ENCODE measurements around the gene TLE1.
"Not testable (repeated sequence)": the region's sequence is repeated elsewhere in the genome, so short reads cannot be mapped to it uniquely, and the experiment has no call there.

Gene TLE1

GRCh38 chr9:81622471-81623255 lies 66.7 kb downstream of the TLE1 start:
- peaks cover 12% of the 10 kb centered on the region for H3K4me1 Mint-ChIP-seq
- no peaks in the 10 kb centered on the region for H3K36me3 Mint-ChIP-seq
- H3K27me3 Mint-ChIP-seq, result no peaks in the 10 kb centered on the region
- H3K4me3 Mint-ChIP-seq, result no peak overlapping the region
- no peaks in the 10 kb centered on the region for H3K9me3 Mint-ChIP-seq
- H3K27ac Mint-ChIP-seq, result no peak overlapping the region

DNA sequence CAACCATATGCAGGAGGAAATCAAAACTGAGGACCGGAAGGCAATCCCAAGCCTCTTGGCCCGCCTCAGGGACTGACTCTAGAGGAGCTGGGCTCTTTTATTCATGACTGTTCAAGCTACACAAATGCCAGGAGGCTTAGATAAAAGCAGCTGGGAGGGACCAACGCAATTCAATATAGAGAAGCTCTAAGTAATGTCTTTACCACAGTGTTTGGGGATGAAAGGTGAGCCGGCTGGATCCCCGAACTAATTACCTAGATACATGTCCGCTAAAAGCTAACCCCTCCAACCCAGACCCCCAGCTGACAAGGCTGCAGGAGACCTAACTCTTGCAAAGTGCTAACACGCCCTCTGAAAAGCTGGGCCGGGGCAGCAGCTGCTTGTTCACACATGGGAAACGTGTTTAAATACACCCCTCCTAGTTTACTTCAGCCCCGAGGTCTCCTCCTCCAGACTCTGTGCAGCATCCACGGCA lies 67.5 kb downstream of the TLE1 start:
- Mint-ChIP-seq H3K27me3 (no peaks in the 10 kb centered on the region), H3K4me3 (no peak overlapping the region), H3K36me3 (no peaks in the 10 kb centered on the region), H3K4me1 (peaks cover 12% of the 10 kb centered on the region), H3K27ac (no peak overlapping the region), H3K9me3 (no peaks in the 10 kb centered on the region)

DNA sequence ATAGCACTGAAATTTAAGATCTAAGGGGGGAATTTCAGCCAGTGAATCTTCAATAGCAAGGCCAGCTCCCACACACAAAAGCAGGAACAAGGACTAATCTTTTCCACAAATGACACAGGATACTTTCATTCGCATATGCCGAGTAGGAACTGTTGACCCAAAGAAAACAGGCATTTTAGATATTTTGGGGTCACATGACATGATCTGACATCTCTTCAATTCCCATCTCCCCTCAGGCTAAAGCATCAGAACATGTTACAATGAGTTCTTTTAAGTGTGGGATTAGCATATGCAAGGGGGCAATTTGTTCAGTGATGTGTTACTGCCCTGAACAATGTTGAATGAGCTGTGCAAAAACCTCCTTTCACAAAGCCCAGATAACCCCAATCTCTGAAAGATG lies 68.2 kb downstream of the TLE1 start:
- no peak overlapping the region for H3K27ac Mint-ChIP-seq
- H3K36me3 Mint-ChIP-seq, result no peaks in the 10 kb centered on the region
- H3K4me1 Mint-ChIP-seq, result peaks cover 12% of the 10 kb centered on the region
- H3K4me3 Mint-ChIP-seq, result no peak overlapping the region
- no peaks in the 10 kb centered on the region for H3K27me3 Mint-ChIP-seq
- no peaks in the 10 kb centered on the region for H3K9me3 Mint-ChIP-seq

- Mint-ChIP-seq H3K4me1 (peaks cover 12% of the 10 kb centered on the region), H3K36me3 (no peaks in the 10 kb centered on the region), H3K27me3 (no peaks in the 10 kb centered on the region), H3K27ac (no peak overlapping the region), H3K4me3 (no peak overlapping the region), H3K9me3 (no peaks in the 10 kb centered on the region)
Observed at GRCh38 chr9:81620002-81620390, 69.4 kb downstream of the TLE1 start.

- no peak overlapping the region for H3K4me3 Mint-ChIP-seq
- no peak overlapping the region for H3K27ac Mint-ChIP-seq
- H3K36me3 Mint-ChIP-seq, result no peaks in the 10 kb centered on the region
Observed at GRCh38 chr9:81619353-81620001, 69.9 kb downstream of the TLE1 start.

DNA sequence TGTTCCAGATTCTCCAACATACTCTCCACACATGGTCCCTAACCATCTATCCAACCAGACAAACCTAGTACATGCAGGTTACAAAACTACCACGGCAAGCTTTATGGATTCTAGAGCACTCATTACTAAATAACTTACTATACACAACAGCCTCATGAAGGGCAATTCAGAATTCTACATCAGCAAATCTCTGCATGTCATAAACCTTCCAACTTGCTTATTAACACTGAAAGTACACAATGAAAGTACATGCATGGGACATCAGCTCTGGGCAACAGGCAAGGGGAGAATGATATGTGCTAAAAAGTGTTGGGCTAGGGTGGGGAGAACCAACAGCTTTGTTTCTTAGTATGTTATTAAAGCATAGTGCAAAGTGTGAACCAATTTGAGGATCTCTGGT lies 70.4 kb downstream of the TLE1 start:
- H3K36me3 Mint-ChIP-seq, result no peaks in the 10 kb centered on the region
- no peak overlapping the region for H3K27ac Mint-ChIP-seq
- no peak overlapping the region for H3K4me3 Mint-ChIP-seq
- H3K27me3 Mint-ChIP-seq, result no peaks in the 10 kb centered on the region
- H3K9me3 Mint-ChIP-seq, result no peaks in the 10 kb centered on the region
- H3K4me1 Mint-ChIP-seq, result peaks cover 12% of the 10 kb centered on the region

More at GRCh38 chr9:81619353-81620001, 69.9 kb downstream of the TLE1 start:
- Mint-ChIP-seq H3K9me3 (no peaks in the 10 kb centered on the region), H3K4me1 (peaks cover 12% of the 10 kb centered on the region), H3K27me3 (no peaks in the 10 kb centered on the region)

- no peak overlapping the region for H3K27ac Mint-ChIP-seq
- H3K4me1 Mint-ChIP-seq, result peaks cover 12% of the 10 kb centered on the region
- H3K36me3 Mint-ChIP-seq, result no peaks in the 10 kb centered on the region
- H3K9me3 Mint-ChIP-seq, result no peaks in the 10 kb centered on the region
- H3K27me3 Mint-ChIP-seq, result no peaks in the 10 kb centered on the region
- H3K4me3 Mint-ChIP-seq, result no peak overlapping the region
Observed at GRCh38 chr9:81616141-81616540, 73.2 kb downstream of the TLE1 start.

- Mint-ChIP-seq H3K27me3 (no peaks in the 10 kb centered on the region), H3K36me3 (no peaks in the 10 kb centered on the region), H3K9me3 (no peaks in the 10 kb centered on the region), H3K4me1 (no peaks in the 10 kb centered on the region), H3K4me3 (no peak overlapping the region), H3K27ac (no peak overlapping the region)
Observed at GRCh38 chr9:81614335-81614734, 75.0 kb downstream of the TLE1 start.

DNA sequence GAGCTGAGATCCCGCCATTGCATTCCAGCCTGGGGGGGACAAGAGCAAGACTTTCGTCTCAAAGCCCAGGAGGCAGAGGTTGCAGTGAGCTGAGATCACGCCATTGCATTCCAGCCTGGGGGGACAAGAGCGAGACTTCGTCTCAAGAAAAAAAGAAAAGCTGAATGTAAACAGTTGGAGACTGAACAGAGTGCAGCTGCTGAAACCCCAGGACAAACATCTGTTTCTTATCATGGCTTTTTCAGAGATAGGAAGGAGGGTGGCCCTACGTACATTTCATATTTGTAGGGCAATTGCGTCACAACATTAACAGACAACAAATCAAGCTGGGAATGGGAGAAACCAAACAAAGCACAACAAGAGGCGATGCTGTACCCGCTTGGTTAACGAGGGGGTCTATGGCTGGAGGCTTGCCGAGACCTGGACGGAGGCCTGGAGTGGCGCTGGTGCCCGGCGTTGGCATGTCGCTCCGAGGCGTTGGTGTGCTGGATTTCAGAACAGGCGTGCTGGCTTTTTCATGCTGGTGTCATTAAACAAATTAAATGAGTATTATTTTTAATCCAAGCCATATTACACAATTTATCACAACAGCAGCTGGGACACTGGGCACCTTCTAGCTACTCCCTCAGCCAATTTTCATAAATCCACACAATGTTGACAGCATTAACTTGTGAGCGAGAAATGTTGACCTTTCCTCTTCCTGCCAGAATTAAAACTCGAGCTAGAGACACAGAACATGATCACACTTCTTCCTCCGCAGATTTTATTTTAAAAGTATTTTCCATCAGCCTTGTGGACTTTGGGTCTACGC lies 76.1 kb downstream of the TLE1 start:
- no peaks in the 10 kb centered on the region for H3K27me3 Mint-ChIP-seq
- H3K9me3 Mint-ChIP-seq, result no peaks in the 10 kb centered on the region
- no peaks in the 10 kb centered on the region for H3K4me1 Mint-ChIP-seq
- no peak overlapping the region for H3K4me3 Mint-ChIP-seq
- no peak overlapping the region for H3K27ac Mint-ChIP-seq
- H3K36me3 Mint-ChIP-seq, result no peaks in the 10 kb centered on the region

- Mint-ChIP-seq H3K36me3 (no peaks in the 10 kb centered on the region), H3K4me1 (no peaks in the 10 kb centered on the region), H3K27me3 (no peaks in the 10 kb centered on the region), H3K27ac (no peak overlapping the region), H3K4me3 (no peak overlapping the region), H3K9me3 (no peaks in the 10 kb centered on the region)
Observed at GRCh38 chr9:81611664-81612063, 77.7 kb downstream of the TLE1 start.

GRCh38 chr9:81610740-81611107 lies 78.6 kb downstream of the TLE1 start:
- no peaks in the 10 kb centered on the region for H3K4me1 Mint-ChIP-seq
- no peaks in the 10 kb centered on the region for H3K27me3 Mint-ChIP-seq
- H3K4me3 Mint-ChIP-seq, result no peak overlapping the region
- H3K36me3 Mint-ChIP-seq, result no peaks in the 10 kb centered on the region
- no peak overlapping the region for H3K27ac Mint-ChIP-seq
- no peaks in the 10 kb centered on the region for H3K9me3 Mint-ChIP-seq

- Mint-ChIP-seq H3K4me3 (no peak overlapping the region), H3K9me3 (no peaks in the 10 kb centered on the region), H3K27me3 (no peaks in the 10 kb centered on the region), H3K27ac (no peak overlapping the region), H3K36me3 (no peaks in the 10 kb centered on the region), H3K4me1 (no peaks in the 10 kb centered on the region)
Observed at GRCh38 chr9:81609782-81610739, 79.3 kb downstream of the TLE1 start.

DNA sequence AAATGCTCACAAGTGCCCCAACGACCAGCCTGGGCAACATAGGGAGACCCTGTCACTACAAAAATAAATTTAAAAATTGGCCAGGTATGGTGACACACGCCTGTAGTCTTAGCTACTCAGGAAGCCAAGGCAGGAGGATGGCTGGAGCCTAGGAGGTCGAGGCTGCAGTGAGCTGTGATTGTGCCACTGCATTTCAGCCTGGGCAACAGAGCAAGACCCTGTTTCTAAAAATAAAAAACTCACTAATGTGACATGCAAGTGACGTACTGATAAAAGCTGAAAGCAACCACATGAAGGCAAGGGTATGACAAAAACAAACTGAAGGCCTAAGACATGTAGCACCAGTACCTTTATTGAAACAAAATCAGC lies 81.1 kb downstream of the TLE1 start:
- Mint-ChIP-seq H3K9me3 (no peaks in the 10 kb centered on the region), H3K36me3 (no peaks in the 10 kb centered on the region), H3K4me1 (no peaks in the 10 kb centered on the region), H3K27ac (no peak overlapping the region), H3K27me3 (no peaks in the 10 kb centered on the region), H3K4me3 (no peak overlapping the region)

GRCh38 chr9:81607593-81608288 lies 81.6 kb downstream of the TLE1 start:
- Mint-ChIP-seq H3K27me3 (no peaks in the 10 kb centered on the region), H3K9me3 (no peaks in the 10 kb centered on the region), H3K27ac (no peak overlapping the region), H3K4me1 (no peaks in the 10 kb centered on the region), H3K4me3 (no peak overlapping the region), H3K36me3 (no peaks in the 10 kb centered on the region)

- H3K27ac Mint-ChIP-seq, H3K4me1 Mint-ChIP-seq: not testable (repeated sequence)
Observed at GRCh38 chr9:81606261-81606660, 83.1 kb downstream of the TLE1 start.

More at GRCh38 chr9:81606261-81606660, 83.1 kb downstream of the TLE1 start:
- not testable (repeated sequence) for H3K4me3 Mint-ChIP-seq, H3K27me3 Mint-ChIP-seq, H3K36me3 Mint-ChIP-seq, H3K9me3 Mint-ChIP-seq
